IMR-90 (cell line): Measurements from ENCODE around the gene TSPO. TPM values are rescaled to one million over a fixed set of nuclear protein-coding genes. Genes with fewer than 3 reads are reported as not detected.

ENCODE experiments used
- ATAC-seq: fragments of 200-7000 bp; cut with Tn5 transposase; 2 replicates; pipeline ENCODE4 v1.9.1; 2020; ENCODE audit warnings: low read depth, mild to moderate bottlenecking, moderate library complexity
- BruUV-seq: library from RNA; stranded (reverse); fragments of 400-500 nt; replicated peaks from 2 replicates; lab custom pipeline; 2021; lab: Mats Ljungman, UMichigan
- CTCF ChIA-PET: fragments of 300-600 bp; formaldehyde crosslinking; extraction: SDS; loops from one replicate; lab custom pipeline; 2021; ENCODE audit warnings: antibody characterized with exemption; lab: Yijun Ruan, JAX
- POLR2A ChIA-PET: fragments of 300-600 bp; sonication (Branson Sonifier 250); formaldehyde crosslinking; loops from one replicate; lab custom pipeline; 2022; ENCODE audit warnings: antibody characterized with exemption; ENCODE audit not compliant: unreplicated experiment; lab: Charles Lee
- DNase-seq: peaks from one replicate; pipeline ENCODE4 v3.0.0; 2013
- H2AFZ ChIP-seq: replicated peaks from 2 replicates; pipeline ENCODE3; 2013; ENCODE audit warnings: low read length, mild to moderate bottlenecking; ENCODE audit not compliant: poor library complexity
- H2AK5ac ChIP-seq: 2 replicates; pipeline ENCODE4 v1.6.1; 2013; ENCODE audit warnings: low read depth, low read length, inconsistent platforms
- H2AK9ac ChIP-seq: replicated peaks from 2 replicates; pipeline ENCODE3; 2013; ENCODE audit warnings: mild to moderate bottlenecking, low read depth, low read length, moderate library complexity; ENCODE audit not compliant: poor library complexity
- H2BK120ac ChIP-seq: 2 replicates; pipeline ENCODE4 v1.6.1; 2013; ENCODE audit warnings: low read depth, low read length, inconsistent platforms
- H2BK15ac ChIP-seq: 3 replicates; pipeline ENCODE4 v1.6.1; 2013; ENCODE audit warnings: low read depth, low read length, inconsistent platforms
- H2BK20ac ChIP-seq: 2 replicates; pipeline ENCODE4 v1.6.1; 2013; ENCODE audit warnings: low read depth, mild to moderate bottlenecking, inconsistent platforms, low read length, moderate library complexity
- H2BK5ac ChIP-seq: 2 replicates; pipeline ENCODE4 v1.6.1; 2013; ENCODE audit warnings: mild to moderate bottlenecking, low read depth, low read length, inconsistent platforms; ENCODE audit not compliant: poor library complexity, severe bottlenecking
- H3K14ac ChIP-seq: replicated peaks from 2 replicates; pipeline ENCODE4 v1.6.1; 2013; ENCODE audit warnings: low read depth, low read length, inconsistent platforms
- H3K18ac ChIP-seq: 2 replicates; pipeline ENCODE4 v1.6.1; 2013; ENCODE audit warnings: low read depth, low read length, control low read depth
- H3K23ac ChIP-seq: 2 replicates; pipeline ENCODE4 v1.6.1; 2013; ENCODE audit warnings: low read depth, low read length, inconsistent platforms
- H3K27ac ChIP-seq: 2 replicates; pipeline ENCODE4 v1.5.1; 2013; ENCODE audit warnings: mild to moderate bottlenecking, control low read depth, low read length; ENCODE audit not compliant: insufficient read depth
- H3K27me3 ChIP-seq: 2 replicates; pipeline ENCODE4 v1.6.1; 2013; ENCODE audit warnings: low read length; ENCODE audit not compliant: control insufficient read depth, insufficient read depth
- H3K36me3 ChIP-seq: 2 replicates; pipeline ENCODE4 v1.6.1; 2013; ENCODE audit warnings: low read length, mixed read lengths; ENCODE audit not compliant: control insufficient read depth, insufficient read depth
- H3K4ac ChIP-seq: 2 replicates; pipeline ENCODE4 v1.6.1; 2013; ENCODE audit warnings: low read depth, low read length, inconsistent platforms
- H3K4me1 ChIP-seq: 2 replicates; pipeline ENCODE4 v1.6.1; 2013; ENCODE audit warnings: low read length, mixed read lengths; ENCODE audit not compliant: control insufficient read depth, insufficient read depth
- H3K4me2 ChIP-seq: 2 replicates; pipeline ENCODE4 v1.6.1; 2013; ENCODE audit warnings: low read depth, mild to moderate bottlenecking, control low read depth, low read length, moderate library complexity
- H3K4me3 ChIP-seq: 2 replicates; pipeline ENCODE4 v1.5.1; 2013; ENCODE audit warnings: low read depth, mild to moderate bottlenecking, control low read depth, low read length, moderate library complexity; ENCODE audit not compliant: insufficient read depth
- H3K56ac ChIP-seq: 2 replicates; pipeline ENCODE4 v1.6.1; 2013; ENCODE audit warnings: low read length, inconsistent platforms; ENCODE audit not compliant: insufficient read depth; ENCODE audit errors: extremely low read depth
- H3K79me1 ChIP-seq, 2 experiments: 2 replicates each; pipeline ENCODE4 v1.6.1; 2013; ENCODE audit warnings: low read length in 2 of 2, inconsistent platforms in 1 of 2, low read depth in 1 of 2
- H3K9ac ChIP-seq: 2 replicates; pipeline ENCODE4 v1.6.1; 2013; ENCODE audit warnings: low read depth, low read length, control low read depth
- H3K9me1 ChIP-seq: 2 replicates; pipeline ENCODE4 v1.6.1; 2013; ENCODE audit warnings: low read length, inconsistent platforms; ENCODE audit not compliant: insufficient read depth
- H3K9me3 ChIP-seq: 2 replicates; pipeline ENCODE4 v1.6.1; 2013; ENCODE audit warnings: low read length; ENCODE audit not compliant: control insufficient read depth, insufficient read depth
- H4K20me1 ChIP-seq: 2 replicates; pipeline ENCODE4 v1.6.1; 2013; ENCODE audit warnings: low read length, inconsistent platforms; ENCODE audit not compliant: insufficient read depth
- H4K5ac ChIP-seq: 2 replicates; pipeline ENCODE4 v1.6.1; 2013; ENCODE audit warnings: mild to moderate bottlenecking, low read depth, low read length, control low read depth
- H4K8ac ChIP-seq, 2 experiments: 2 replicates each; pipeline ENCODE4 v1.6.1; 2013; ENCODE audit warnings: low read depth in 2 of 2, low read length in 2 of 2, control low read depth in 1 of 2, inconsistent platforms in 1 of 2
- H4K91ac ChIP-seq: 2 replicates; pipeline ENCODE4 v1.6.1; 2013; ENCODE audit warnings: low read depth, low read length, inconsistent platforms; ENCODE audit not compliant: insufficient read depth
- BHLHE40 ChIP-seq: fragments of 150-350 bp; IDR thresholded peaks from 2 replicates; pipeline ENCODE4 v1.6.1; 2016; ENCODE audit warnings: mild to moderate bottlenecking, low read depth, low read length
- CEBPB ChIP-seq: IDR thresholded peaks from 2 replicates; pipeline ENCODE4 v1.6.1; 2012; ENCODE audit warnings: low read depth, low read length, improper control_type of control experiment
- FOS ChIP-seq: fragments of 150-350 bp; IDR thresholded peaks from 2 replicates; pipeline ENCODE4 v1.6.1; 2016; ENCODE audit warnings: low read depth, low read length
- MAFK ChIP-seq: IDR thresholded peaks from 2 replicates; pipeline ENCODE4 v1.6.1; 2012; ENCODE audit warnings: low read depth, low read length, improper control_type of control experiment
- MAZ ChIP-seq: IDR thresholded peaks from 2 replicates; pipeline ENCODE4 v1.6.1; 2012; ENCODE audit warnings: low read depth, mild to moderate bottlenecking, low read length, improper control_type of control experiment, moderate library complexity, borderline replicate concordance
- MXI1 ChIP-seq: IDR thresholded peaks from 2 replicates; pipeline ENCODE4 v1.6.1; 2012; ENCODE audit warnings: low read depth, mild to moderate bottlenecking, low read length, moderate library complexity, borderline replicate concordance
- NFE2L2 ChIP-seq: fragments of 150-350 bp; IDR thresholded peaks from 2 replicates; pipeline ENCODE4 v1.6.1; 2016; ENCODE audit warnings: low read depth, mild to moderate bottlenecking, low read length
- POLR2A ChIP-seq: IDR thresholded peaks from 2 replicates; pipeline ENCODE4 v1.6.1; 2012; ENCODE audit warnings: mild to moderate bottlenecking, low read depth, low read length
- RAD21 ChIP-seq: IDR thresholded peaks from 2 replicates; pipeline ENCODE4 v1.6.1; 2012; ENCODE audit warnings: low read length, improper control_type of control experiment
- RCOR1 ChIP-seq: IDR thresholded peaks from 2 replicates; pipeline ENCODE4 v1.6.1; 2012; ENCODE audit warnings: mild to moderate bottlenecking, low read length, improper control_type of control experiment; ENCODE audit not compliant: insufficient replicate concordance
- RFX5 ChIP-seq: IDR thresholded peaks from 2 replicates; pipeline ENCODE4 v1.8.0; 2012; ENCODE audit warnings: low read depth, mild to moderate bottlenecking, low read length, moderate library complexity
- SMC3 ChIP-seq: fragments of 150-350 bp; IDR thresholded peaks from 2 replicates; pipeline ENCODE4 v1.6.1; 2016; ENCODE audit warnings: low read depth, mild to moderate bottlenecking, antibody characterized with exemption, low read length, moderate library complexity
- WGBS, 2 experiments: methylation state at CpG; one replicate each; pipeline versions ENCODE4 v1.1.5 to v1.1.7; 2013; ENCODE audit warnings: missing lambda C conversion rate in 2 of 2; ENCODE audit not compliant: insufficient read length in 1 of 2; ENCODE audit errors: extremely low coverage in 2 of 2; 5-methylcytosine and 5-hydroxymethylcytosine counted together
- dilution Hi-C: fragments of 300-500 bp; cut with HindIII; formaldehyde crosslinking; loops from one replicate; pipeline ENCODE4 v1.14.3; 2018; ENCODE audit warnings: low sequenced_read_pairs; ENCODE audit not compliant: unreplicated experiment
- in situ Hi-C: fragments of 300-500 bp; cut with MboI; formaldehyde crosslinking; loops from 3 replicates; pipeline ENCODE4 v1.14.3; 2019; ENCODE audit warnings: low sequenced_read_pairs, inconsistent platforms, mixed read lengths
- intact Hi-C: fragments of 100-400 bp; cut with micrococcal nuclease; formaldehyde crosslinking; loops from 2 replicates; pipeline ENCODE4 v1.10.0; 2022
- polyA plus RNA-seq, 3 experiments: library from polyadenylated mRNA; depleted of rRNA; stranded (reverse); fragments of >200 nt; gene quantifications; 2 replicates each; pipeline ENCODE4 v1.2.3, GENCODE V29; 2012; ENCODE audit warnings: low replicate concordance in 1 of 3
- total RNA-seq: library from RNA; depleted of rRNA; stranded (reverse); fragments of >200 nt; gene quantifications from 2 replicates; pipeline ENCODE4 v1.2.3, GENCODE V29; 2012
- TF ChIP-seq, protein P1 (sequence below): fragments of 150-350 bp; IDR thresholded peaks from 2 replicates; pipeline ENCODE4 v1.6.1; 2017; ENCODE audit warnings: mild to moderate bottlenecking, antibody characterized with exemption, low read length, low read depth
- TF ChIP-seq, protein P2 (sequence below): conservative IDR thresholded peaks from 2 replicates; pipeline ENCODE4 v1.5.1; 2012; ENCODE audit warnings: mild to moderate bottlenecking, low read depth, low read length, improper control_type of control experiment
- TF ChIP-seq, protein P3 (sequence below): fragments of 150-350 bp; IDR thresholded peaks from 2 replicates; pipeline ENCODE4 v1.6.1; 2016; ENCODE audit warnings: low read depth, mild to moderate bottlenecking, low read length, moderate library complexity, borderline replicate concordance

Gene TSPO
- total and polyA plus RNA-seq, 2 of the 4 experiments (the other 2 are of a cell fraction): 115 to 297 TPM

DNA sequence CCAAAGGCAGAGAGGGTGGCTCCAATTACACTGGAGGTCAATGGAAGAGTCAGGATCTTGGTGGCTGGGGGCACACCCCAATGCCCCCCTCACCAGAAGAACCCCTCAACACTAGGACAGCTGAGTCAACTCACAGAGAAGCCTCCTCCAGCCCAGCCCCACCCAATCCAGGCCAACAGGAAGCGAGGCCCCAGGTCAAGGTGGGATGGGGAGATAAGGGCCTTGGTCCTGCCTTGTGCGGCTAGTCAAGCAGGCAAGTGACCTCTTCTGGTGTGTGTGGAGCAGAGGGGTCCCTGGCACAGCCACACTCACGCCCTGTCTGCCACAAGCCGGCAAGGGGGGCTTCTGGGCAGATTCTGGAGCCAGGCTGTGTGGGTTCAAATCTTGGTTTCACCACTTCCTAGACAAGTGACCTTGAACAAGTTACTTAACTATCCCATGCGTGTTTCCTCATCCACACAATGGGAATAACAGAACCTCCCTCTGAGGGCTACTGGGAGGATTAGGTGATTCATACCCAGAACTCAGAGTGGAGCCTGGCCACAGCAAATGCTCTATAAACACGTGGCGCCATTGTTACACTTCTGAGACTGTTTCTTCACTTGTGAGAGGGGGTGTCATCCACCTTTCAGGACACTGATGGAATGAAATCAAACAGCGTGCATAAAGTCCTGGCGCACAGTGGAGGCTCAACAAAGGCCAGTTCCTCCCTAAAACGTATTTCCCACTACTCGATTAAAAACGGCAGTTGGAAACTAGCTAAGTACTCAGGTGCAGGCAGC, 32.3 kb downstream of the TSPO start:
- no peak overlapping the region for H3K27ac ChIP-seq
- CTCF ChIA-PET: no interaction called here
- BruUV-seq: no TSS peak
- H3K56ac ChIP-seq: no peak overlapping the region
- H2BK15ac ChIP-seq: no peak overlapping the region
- in situ Hi-C loops (no loop called here), intact Hi-C loops (no loop called here), dilution Hi-C loops (no loop called here)
- H3K4me3 ChIP-seq: no peak overlapping the region
- H3K4ac ChIP-seq: 0 out of 2 replicates have a peak overlapping the region, but pooled peaks have one; percentile 17
- H3K9ac ChIP-seq: no peak overlapping the region
- no peak overlapping the region for H3K14ac ChIP-seq
- DNase-seq (peak; percentile 64), ATAC-seq (no peak)
- H3K9me1 ChIP-seq: peaks cover 18% of the 10 kb centered on the region
- no peaks in the 10 kb centered on the region for H3K27me3 ChIP-seq
- H3K4me2 ChIP-seq: no peak overlapping the region
- H3K79me1 ChIP-seq: peaks cover 3 to 48% of the 10 kb centered on the region in 2 experiments; a peak in 3 of 4 replicates
- no peak overlapping the region for H4K5ac ChIP-seq
- no peak overlapping the region for H4K91ac ChIP-seq
- H3K36me3 ChIP-seq: peaks cover 15% of the 10 kb centered on the region; the same call in 1 of the 2 replicates
- peaks cover 17% of the 10 kb centered on the region for H4K20me1 ChIP-seq
- no peaks in the 10 kb centered on the region for H3K9me3 ChIP-seq
- WGBS, 2 experiments: 97% methylated on average over 6 of the region's 12 CpGs; no CpG with 5 or more reads in 1 of the 2 experiments
- no peak overlapping the region for H2AK5ac ChIP-seq
- no peak overlapping the region for H2BK5ac ChIP-seq
- no peak overlapping the region for H3K23ac ChIP-seq
- no peak overlapping the region for H4K8ac ChIP-seq
- peak overlapping the region; percentile 23 for H2AK9ac ChIP-seq
- H3K4me1 ChIP-seq: peaks cover 7% of the 10 kb centered on the region
- peak overlapping the region; percentile 5 for H2AFZ ChIP-seq
- TF ChIP-seq NFE2L2 (no peak), CEBPB (no peak), RAD21 (no peak), POLR2A (no peak), MXI1 (no peak), MAFK (no peak), SMC3 (no peak), RCOR1 (no peak), BHLHE40 (no peak), FOS (no peak), RFX5 (no peak), MAZ (no peak)
- TF ChIP-seq, protein P1, sequence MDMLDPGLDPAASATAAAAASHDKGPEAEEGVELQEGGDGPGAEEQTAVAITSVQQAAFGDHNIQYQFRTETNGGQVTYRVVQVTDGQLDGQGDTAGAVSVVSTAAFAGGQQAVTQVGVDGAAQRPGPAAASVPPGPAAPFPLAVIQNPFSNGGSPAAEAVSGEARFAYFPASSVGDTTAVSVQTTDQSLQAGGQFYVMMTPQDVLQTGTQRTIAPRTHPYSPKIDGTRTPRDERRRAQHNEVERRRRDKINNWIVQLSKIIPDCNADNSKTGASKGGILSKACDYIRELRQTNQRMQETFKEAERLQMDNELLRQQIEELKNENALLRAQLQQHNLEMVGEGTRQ: no peak
- TF ChIP-seq, protein P2, sequence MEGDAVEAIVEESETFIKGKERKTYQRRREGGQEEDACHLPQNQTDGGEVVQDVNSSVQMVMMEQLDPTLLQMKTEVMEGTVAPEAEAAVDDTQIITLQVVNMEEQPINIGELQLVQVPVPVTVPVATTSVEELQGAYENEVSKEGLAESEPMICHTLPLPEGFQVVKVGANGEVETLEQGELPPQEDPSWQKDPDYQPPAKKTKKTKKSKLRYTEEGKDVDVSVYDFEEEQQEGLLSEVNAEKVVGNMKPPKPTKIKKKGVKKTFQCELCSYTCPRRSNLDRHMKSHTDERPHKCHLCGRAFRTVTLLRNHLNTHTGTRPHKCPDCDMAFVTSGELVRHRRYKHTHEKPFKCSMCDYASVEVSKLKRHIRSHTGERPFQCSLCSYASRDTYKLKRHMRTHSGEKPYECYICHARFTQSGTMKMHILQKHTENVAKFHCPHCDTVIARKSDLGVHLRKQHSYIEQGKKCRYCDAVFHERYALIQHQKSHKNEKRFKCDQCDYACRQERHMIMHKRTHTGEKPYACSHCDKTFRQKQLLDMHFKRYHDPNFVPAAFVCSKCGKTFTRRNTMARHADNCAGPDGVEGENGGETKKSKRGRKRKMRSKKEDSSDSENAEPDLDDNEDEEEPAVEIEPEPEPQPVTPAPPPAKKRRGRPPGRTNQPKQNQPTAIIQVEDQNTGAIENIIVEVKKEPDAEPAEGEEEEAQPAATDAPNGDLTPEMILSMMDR: no peak
- TF ChIP-seq, protein P3, sequence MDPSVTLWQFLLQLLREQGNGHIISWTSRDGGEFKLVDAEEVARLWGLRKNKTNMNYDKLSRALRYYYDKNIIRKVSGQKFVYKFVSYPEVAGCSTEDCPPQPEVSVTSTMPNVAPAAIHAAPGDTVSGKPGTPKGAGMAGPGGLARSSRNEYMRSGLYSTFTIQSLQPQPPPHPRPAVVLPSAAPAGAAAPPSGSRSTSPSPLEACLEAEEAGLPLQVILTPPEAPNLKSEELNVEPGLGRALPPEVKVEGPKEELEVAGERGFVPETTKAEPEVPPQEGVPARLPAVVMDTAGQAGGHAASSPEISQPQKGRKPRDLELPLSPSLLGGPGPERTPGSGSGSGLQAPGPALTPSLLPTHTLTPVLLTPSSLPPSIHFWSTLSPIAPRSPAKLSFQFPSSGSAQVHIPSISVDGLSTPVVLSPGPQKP: no peak
- H2BK20ac ChIP-seq: no peak overlapping the region
- POLR2A ChIA-PET: no interaction called here
- no peak overlapping the region for H3K18ac ChIP-seq
- no peak overlapping the region; the same call in 1 of the 2 replicates for H2BK120ac ChIP-seq
